GM19468 (cell line): Measurements from ENCODE around the gene RABEP2.
"Not testable (repeated sequence)": the region's sequence is repeated elsewhere in the genome, so short reads cannot be mapped to it uniquely, and the experiment has no call there.

Source experiments
- ATAC-seq: cut with Tn5 transposase; IDR thresholded peaks from one replicate; pipeline ENCODE4 v1.9.1; 2021; ENCODE audit warnings: mild to moderate bottlenecking, moderate library complexity, moderate number of reproducible peaks; ENCODE audit not compliant: unreplicated experiment; ENCODE audit errors: extremely low read depth

RABEP2 gene

DNA sequence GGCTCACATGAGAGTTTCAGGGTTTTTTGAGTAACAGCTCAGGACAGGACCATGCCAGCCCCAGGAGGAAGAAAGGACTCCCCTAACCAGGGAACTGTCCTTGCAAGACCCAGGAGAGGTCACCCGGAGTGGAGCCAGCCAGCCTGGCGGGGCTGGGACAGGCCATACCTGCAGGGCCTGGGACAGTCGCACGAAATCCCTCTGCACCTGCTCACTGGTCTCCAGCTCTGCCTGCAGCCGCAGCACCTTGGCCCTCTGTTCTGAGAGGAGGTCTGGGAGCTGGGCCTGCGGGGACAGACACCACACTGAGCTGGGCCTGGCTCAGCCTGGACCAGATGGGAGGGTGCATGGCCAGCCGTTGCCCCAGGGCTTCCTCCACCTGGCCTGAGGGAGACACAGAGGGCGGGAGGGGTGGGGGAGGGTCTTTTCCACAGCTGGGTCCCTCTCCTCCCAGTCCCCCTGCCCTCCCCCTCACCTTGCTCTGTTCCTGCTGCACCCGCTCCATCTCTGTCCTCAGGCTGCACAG is 19.7 kb downstream of the RABEP2 start:
- ATAC-seq, result no peak

- no peak for ATAC-seq
Observed at GRCh38 chr16:28904828-28905227, 20.2 kb downstream of the RABEP2 start.

DNA sequence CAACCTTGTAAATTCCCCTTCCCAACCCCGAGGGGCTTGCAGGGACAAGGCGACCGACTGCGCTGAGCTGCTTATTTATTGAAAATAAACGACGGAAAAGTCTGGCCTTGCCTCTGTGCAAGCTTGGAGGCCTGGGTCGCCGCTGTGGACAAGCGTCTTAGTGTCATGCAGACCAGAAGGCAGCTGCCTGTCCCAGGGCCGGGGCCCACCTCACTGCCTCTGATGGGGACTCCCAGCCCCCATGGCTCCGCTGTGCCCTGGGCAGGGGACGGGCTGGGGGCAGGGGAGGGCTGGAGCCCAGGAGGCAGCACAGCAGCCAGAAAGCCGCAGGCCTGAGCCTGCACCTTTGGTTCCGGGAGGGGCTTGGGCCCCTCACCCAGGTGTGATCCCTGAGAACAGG is 20.7 kb downstream of the RABEP2 start:
- no peak for ATAC-seq

- no peak for ATAC-seq
Observed at GRCh38 chr16:28903344-28904042, 21.5 kb downstream of the RABEP2 start.

- ATAC-seq, result no peak
Observed at GRCh38 chr16:28902909-28903308, 22.1 kb downstream of the RABEP2 start.

- ATAC-seq, result no peak
Observed at GRCh38 chr16:28901862-28902261, 23.2 kb downstream of the RABEP2 start.

DNA sequence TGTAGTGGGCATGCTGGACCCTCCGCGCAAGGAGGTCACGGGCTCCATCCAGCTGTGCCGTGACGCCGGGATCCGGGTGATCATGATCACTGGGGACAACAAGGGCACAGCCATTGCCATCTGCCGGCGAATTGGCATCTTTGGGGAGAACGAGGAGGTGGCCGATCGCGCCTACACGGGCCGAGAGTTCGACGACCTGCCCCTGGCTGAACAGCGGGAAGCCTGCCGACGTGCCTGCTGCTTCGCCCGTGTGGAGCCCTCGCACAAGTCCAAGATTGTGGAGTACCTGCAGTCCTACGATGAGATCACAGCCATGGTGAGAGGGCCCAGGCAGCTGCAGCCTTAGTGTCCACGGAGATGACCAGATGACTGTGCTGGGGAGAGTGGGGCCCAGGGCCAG is 24.4 kb downstream of the RABEP2 start:
- ATAC-seq, result no peak

DNA sequence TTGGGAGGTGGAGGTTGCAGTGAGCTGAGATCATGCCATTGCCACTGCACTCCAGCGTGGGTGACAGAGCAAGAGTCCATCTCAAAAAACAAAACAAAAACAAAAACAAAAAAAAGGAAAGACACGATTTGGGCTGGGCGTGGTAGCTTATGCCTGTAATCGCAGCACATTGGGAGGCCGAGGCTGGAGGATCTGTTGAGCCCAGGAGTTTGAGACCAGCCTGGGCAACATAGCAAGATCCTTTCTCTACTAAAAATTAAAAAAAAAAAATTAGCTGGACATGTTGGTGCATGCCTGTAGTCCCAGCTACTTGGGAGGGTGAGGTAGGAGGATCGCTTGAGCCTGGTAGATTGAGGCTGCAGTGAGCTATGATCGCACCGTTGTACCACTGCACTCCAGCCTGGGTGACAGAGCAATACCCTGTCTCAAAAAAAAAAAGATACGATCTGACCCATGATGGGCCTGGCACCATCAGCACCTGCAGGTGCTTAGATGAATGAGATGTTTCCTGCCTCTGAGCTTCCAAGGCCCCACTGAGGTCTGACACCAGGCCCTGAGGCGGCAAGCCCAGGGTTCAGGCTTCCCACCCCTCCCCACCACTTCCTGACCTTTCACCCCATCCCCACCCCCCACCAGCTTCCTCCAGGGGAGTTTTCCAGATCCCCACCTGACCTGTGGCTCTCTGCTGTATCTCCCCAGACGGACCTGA is 25.0 kb downstream of the RABEP2 start:
- no peak for ATAC-seq

DNA sequence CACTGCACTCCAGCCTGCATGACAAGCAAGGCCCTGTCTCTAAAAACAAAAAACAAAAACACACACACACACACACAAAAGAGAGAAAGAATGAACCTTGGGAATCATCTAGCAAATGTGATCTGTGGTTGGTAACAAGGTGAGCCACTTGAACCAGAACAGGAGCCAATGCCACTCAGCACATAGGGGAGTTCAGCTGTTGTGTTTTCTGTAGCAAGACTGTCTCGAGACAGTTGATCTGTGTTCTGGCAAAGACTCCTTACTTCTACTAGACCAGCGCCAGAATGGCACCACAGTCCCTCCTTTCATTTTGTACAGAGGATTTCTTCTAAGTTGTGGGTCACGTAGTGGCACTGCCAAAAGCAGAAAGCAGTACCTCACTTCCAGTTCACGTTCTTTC is 26.1 kb downstream of the RABEP2 start:
- ATAC-seq, result no peak

DNA sequence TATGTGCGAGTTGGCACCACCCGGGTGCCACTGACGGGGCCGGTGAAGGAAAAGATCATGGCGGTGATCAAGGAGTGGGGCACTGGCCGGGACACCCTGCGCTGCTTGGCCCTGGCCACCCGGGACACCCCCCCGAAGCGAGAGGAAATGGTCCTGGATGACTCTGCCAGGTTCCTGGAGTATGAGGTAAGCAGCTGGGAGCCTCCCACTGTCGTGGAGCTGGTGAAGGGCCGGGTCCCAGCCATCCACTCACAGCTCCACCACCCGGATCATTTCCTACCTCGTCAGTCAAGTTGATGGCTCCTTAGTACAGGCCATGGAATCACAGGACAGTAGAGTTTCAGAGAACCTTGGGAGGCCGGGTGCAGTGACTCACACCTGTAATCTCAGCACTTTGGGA is 26.8 kb downstream of the RABEP2 start:
- no peak for ATAC-seq

DNA sequence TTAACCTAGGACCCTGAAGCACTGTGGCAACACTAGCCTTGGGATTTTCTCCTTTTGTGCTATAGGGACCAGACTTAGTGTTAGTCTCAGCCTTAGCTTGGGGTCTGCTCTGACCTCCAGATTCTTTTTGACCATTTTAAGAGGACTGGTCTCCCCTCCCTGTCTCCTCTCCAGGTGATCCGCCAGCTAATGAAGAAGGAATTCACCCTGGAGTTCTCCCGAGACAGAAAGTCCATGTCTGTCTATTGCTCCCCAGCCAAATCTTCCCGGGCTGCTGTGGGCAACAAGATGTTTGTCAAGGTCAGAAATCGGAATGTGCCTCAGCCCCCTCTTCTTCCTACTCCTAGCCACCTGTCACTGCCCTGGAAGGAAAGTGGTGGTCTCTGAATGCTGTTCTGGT is 27.2 kb downstream of the RABEP2 start:
- no peak for ATAC-seq

GRCh38 chr16:28895609-28896008 is 29.4 kb downstream of the RABEP2 start:
- ATAC-seq, result no peak

GRCh38 chr16:28893291-28893690 is 31.7 kb downstream of the RABEP2 start:
- ATAC-seq, result no peak

- no peak for ATAC-seq
Observed at GRCh38 chr16:28891964-28892890, 32.8 kb downstream of the RABEP2 start.

- ATAC-seq, result not testable (repeated sequence)
Observed at GRCh38 chr16:28890355-28890754, 34.7 kb downstream of the RABEP2 start.

DNA sequence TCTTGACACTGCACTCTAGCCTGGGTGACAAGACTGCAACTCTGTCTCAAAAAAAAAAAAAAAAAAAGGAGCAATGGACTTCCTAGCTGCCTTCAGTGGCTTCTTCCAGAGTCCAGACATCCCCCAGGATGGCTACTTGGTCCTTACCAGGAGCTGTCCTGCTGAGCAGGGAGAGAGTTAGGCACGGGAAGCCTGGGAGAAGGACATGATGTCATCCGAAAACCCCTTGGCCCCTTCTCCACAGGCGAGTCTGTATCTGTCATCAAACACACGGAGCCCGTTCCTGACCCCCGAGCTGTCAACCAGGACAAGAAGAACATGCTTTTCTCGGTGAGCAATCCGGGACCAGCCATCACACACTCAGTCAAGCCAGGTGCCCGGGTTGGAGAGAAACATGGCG is 38.1 kb downstream of the RABEP2 start:
- no peak for ATAC-seq

DNA sequence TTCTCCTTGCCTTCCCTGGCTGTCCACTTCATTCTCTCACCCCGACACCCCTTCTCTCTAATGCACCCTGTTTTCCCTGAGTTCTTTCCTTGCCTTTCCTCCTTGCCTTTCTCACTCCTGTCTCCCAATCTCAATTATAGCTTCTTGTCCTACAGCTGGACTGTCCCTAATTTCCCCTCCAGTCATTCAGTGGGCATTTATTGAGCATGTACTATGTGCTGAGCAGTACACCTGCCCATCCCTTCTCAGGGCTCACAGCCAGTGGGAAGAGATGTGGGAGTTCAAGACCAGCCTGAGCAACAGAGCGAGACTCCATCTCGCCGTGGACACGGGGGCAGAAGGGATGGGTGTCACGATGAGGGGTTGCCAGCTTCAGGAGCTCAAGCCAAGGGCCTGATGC is 41.0 kb downstream of the RABEP2 start:
- ATAC-seq, result no peak

DNA sequence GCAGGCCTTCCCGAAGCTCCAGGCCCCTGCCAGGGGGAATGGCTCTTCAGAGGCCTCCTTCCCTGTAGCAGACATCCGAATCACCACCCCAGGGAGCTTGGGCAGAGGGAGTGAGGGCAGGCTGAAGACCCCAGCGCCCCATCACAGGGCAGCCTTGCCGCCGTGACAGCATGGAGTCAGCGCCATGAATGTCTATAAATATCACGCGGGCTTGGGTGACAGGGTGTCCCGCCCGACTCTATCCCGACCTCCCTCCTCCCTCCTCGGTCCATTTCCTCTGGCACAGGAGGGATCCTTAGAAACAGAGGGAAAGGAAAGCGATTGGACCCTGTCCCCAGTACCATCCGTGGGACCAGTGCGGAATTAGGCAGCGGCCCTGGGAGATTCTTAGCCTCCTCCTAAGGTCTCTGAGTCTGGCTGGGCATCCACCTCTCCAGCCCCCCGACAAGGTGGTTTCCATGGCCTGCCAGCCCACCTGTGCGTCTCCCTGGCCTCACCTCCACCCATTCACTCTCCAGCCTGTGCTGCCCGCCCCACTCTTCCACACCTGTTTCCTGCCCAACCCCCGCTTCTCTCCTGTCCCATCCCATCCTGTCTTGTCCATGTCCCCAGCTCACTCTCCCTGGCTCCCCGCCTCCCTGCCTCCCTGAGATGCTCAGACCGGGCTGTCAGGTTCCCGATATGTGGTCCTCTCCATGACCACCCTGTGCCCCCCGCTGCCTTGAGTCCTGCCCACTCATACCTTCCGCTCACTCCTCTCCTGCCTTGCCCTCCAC is 41.6 kb downstream of the RABEP2 start:
- no peak for ATAC-seq

DNA sequence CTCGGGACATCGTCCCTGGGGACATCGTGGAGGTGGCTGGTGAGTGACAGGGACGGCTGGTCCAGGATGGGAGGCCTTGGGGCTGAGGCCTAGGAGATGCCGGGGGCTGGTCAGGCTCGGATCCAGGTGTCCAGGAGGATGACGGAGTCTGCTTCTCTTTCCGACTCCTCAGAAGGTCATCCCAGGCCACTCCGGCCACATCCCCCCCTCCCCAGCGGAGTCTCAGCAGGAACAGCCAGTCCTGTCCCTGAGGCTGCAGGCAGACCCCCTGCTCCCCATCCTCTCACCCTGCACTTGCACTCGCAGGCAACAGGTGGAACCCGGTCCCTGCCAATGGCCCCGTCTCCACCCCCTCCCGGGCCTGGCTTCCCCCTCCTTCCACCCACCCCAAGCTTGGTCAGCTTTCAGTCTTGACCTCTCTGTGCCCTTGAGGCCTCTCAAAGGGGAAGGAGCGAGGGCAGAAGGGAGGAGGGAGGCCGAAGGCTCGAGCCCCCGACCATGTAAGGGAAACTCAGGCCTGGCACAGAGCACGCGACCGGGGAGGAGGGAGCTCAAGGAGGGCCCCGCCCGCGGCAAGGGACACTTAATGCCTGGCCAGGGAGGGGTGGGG is 42.4 kb downstream of the RABEP2 start:
- no peak for ATAC-seq
